ENCODE data around the gene ST6GALNAC6. TPM values are rescaled to one million over a fixed set of nuclear protein-coding genes. Genes with fewer than 3 reads are reported as not detected.

The ST6GALNAC6 gene
- total RNA-seq, 1 donor: 53.2 TPM

DNA sequence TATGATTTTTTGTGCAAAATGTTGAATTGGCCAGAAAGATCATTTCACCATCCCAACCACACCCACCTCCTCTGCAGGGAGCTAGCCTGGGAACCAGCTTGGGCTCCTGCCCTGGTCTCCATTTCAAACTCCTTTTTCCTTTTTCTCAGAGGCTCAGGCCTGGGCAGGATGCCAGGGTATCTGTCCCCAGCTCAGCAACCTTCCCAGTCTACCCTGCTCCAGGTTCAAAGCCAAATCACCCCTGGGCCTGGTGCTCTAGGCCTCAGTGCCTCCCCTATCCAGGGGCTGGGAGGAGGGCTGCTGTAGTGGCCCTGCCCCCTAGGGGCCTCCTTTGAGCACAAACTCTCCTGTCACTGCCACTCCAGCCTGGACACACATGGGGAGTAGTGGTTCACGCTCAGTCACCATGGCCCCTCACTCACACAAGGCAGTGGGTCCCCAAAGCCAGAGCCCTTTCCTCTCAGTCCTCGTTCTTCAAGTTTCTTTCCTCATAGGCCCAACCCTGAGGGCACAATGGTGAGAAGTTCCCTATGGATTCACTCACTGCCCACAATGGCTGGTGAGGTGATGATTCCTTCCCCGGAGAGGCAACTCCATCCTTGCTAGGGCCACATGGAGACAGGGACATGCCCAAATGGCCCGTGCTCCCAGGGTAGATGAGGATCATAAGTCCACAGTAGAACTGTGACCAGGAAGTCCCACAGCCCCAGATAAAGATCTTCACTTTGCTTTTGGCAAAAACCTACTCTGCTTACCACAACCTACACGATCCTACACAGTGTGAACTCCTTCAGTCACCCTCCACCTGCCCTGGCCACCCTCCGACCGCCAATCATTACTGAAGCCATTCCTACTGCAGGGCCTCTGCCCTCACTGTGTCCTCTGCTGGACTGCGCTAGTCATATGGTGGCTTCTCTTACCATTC lies 19.0 kb upstream of the ST6GALNAC6 start:
- Histone ChIP-seq H3K4me2 (ENCODE audit: insufficient read depth, low read length) (no peak overlapping the region), H2AFZ (ENCODE audit: low read length) (no peak overlapping the region), H3K4me3 (ENCODE audit: insufficient read depth, low read length) (no peak overlapping the region), H3K36me3 (ENCODE audit: insufficient read depth, low read length) (no peaks in the 10 kb centered on the region), H3K27me3 (ENCODE audit: insufficient read depth, low read length) (no peaks in the 10 kb centered on the region), H3K27ac (ENCODE audit: low read depth, low read length) (peak overlapping the region; percentile 84), H3K79me2 (ENCODE audit: insufficient read depth, low read length) (peaks cover 17% of the 10 kb centered on the region), H3K4me1 (ENCODE audit: insufficient read depth, low read length) (peaks cover 55% of the 10 kb centered on the region), H3K9me3 (ENCODE audit: low read depth, low read length) (no peaks in the 10 kb centered on the region), H4K20me1 (ENCODE audit: insufficient read depth, low read length) (no peaks in the 10 kb centered on the region)
- DNase-seq (ENCODE audit: insufficient read length, low spot score, missing footprints): peak; percentile 82
- TF ChIP-seq, protein P1, sequence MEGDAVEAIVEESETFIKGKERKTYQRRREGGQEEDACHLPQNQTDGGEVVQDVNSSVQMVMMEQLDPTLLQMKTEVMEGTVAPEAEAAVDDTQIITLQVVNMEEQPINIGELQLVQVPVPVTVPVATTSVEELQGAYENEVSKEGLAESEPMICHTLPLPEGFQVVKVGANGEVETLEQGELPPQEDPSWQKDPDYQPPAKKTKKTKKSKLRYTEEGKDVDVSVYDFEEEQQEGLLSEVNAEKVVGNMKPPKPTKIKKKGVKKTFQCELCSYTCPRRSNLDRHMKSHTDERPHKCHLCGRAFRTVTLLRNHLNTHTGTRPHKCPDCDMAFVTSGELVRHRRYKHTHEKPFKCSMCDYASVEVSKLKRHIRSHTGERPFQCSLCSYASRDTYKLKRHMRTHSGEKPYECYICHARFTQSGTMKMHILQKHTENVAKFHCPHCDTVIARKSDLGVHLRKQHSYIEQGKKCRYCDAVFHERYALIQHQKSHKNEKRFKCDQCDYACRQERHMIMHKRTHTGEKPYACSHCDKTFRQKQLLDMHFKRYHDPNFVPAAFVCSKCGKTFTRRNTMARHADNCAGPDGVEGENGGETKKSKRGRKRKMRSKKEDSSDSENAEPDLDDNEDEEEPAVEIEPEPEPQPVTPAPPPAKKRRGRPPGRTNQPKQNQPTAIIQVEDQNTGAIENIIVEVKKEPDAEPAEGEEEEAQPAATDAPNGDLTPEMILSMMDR (IDR thresholded peaks at IDR 0.05; ENCODE audit: extremely low read depth, low read depth, low read length): no peak

DNA sequence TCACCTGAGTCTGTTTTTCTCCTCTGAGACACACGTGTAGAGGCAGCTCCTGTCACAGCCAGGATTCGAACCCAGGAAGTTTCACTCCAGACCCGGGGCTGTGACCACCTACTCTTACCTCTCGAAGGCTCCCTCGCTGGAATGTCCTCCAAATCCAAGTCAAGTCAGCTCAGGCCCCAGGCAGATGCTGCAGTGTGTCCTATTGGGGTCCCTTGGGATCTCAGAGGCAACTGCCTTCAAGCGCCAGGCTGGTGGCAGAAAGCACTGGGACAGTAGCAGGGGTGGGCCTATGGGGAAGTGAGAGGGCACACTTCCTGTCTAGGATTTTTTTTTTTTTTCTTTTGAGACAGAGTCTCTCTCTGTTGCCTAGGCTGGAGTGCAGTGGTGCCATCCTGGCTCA lies 18.2 kb upstream of the ST6GALNAC6 start:
- Histone ChIP-seq H3K27me3 (ENCODE audit: insufficient read depth, low read length) (no peaks in the 10 kb centered on the region), H3K4me1 (ENCODE audit: insufficient read depth, low read length) (peaks cover 47% of the 10 kb centered on the region), H3K27ac (ENCODE audit: low read depth, low read length) (peak overlapping the region; percentile 24), H3K4me3 (ENCODE audit: insufficient read depth, low read length) (no peak overlapping the region), H4K20me1 (ENCODE audit: insufficient read depth, low read length) (no peaks in the 10 kb centered on the region), H3K36me3 (ENCODE audit: insufficient read depth, low read length) (peaks cover 4% of the 10 kb centered on the region), H3K79me2 (ENCODE audit: insufficient read depth, low read length) (peaks cover 17% of the 10 kb centered on the region), H3K4me2 (ENCODE audit: insufficient read depth, low read length) (no peak overlapping the region), H2AFZ (ENCODE audit: low read length) (no peak overlapping the region), H3K9me3 (ENCODE audit: low read depth, low read length) (no peaks in the 10 kb centered on the region)
- DNase-seq (ENCODE audit: insufficient read length, low spot score, missing footprints): no peak
- TF ChIP-seq, protein P1 (IDR thresholded peaks at IDR 0.05; ENCODE audit: extremely low read depth, low read depth, low read length): no peak

DNA sequence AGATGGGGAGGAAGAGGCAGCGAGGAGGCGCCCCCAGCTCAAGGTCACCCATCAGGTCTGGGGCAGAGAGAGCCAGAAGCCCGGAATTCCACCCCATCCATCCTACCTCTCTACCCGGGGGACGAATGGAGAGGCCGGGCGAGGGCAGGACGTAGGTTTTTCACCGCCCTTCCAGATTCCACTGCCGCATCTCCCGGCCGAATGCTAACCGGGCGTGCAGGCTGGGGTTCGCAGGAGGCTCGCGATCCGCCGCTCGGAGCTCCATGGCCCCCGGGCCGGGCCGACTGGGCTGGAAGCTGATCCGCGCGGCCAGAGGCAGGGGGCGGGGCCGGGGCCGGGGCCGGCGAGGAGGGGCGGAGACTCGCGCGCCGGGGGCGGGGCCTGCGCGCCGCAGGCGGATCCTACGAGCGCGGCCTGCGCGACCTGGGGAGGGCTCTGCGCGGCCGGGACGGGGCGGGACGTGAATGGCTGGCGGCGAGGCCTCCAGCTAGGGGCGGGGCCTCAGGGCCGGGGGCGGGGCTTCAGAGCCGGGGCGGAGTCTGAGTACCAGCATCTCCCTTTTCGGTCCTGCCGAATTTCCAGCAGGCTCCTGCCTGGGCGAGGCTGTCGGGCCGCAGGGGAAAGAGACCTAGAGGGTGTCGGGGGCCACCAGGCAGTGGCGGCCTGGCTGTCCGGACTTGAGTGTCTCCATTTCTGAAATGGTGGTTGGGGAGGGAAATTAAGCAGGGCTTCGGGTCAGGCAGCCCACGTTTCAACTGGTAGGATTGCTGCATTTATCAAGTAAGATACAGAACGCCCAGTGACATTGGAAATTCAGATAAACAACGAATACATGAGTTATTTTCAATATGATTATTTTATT lies 17.5 kb upstream of the ST6GALNAC6 start, which contains the start of gene ST6GALNAC4:
ST6GALNAC4 (minus strand) TSS at position 322 of the 862 bp plus-strand sequence. CDS start 622 bp downstream, outside the sequence.
- H3K4me2 ChIP-seq (ENCODE audit: insufficient read depth, low read length): peak within 1 kb of the TSS; percentile 89
- no peaks in the 10 kb centered on the region for H3K9me3 ChIP-seq (ENCODE audit: low read depth, low read length)
- H3K4me1 ChIP-seq (ENCODE audit: insufficient read depth, low read length): peaks cover 47% of the 10 kb centered on the region
- TF ChIP-seq, protein P1 (IDR thresholded peaks at IDR 0.05; ENCODE audit: extremely low read depth, low read depth, low read length): no peak
- peak; percentile 99 for DNase-seq (ENCODE audit: insufficient read length, low spot score, missing footprints)
- peak within 1 kb of the TSS; percentile 73 for H3K27ac ChIP-seq (ENCODE audit: low read depth, low read length)
- H2AFZ ChIP-seq (ENCODE audit: low read length): peak within 1 kb of the TSS; percentile 85
- peaks cover 10% of the 10 kb centered on the region for H3K36me3 ChIP-seq (ENCODE audit: insufficient read depth, low read length)
- H3K4me3 ChIP-seq (ENCODE audit: insufficient read depth, low read length): peak within 1 kb of the TSS; percentile 89
- H3K79me2 ChIP-seq (ENCODE audit: insufficient read depth, low read length): peaks cover 17% of the 10 kb centered on the region
- H4K20me1 ChIP-seq (ENCODE audit: insufficient read depth, low read length): no peaks in the 10 kb centered on the region
- no peaks in the 10 kb centered on the region for H3K27me3 ChIP-seq (ENCODE audit: insufficient read depth, low read length)

All from osteoblast (primary cell).